K562 (cell line): Measurements from ENCODE around the gene FGD1.

ENCODE experiments used
- HINFP ChIP-seq: fragments of 450-650 bp; conservative IDR thresholded peaks from 2 replicates; pipeline ENCODE4 v1.6.1; 2016; ENCODE audit warnings: missing genetic modification characterization, low read depth, mild to moderate bottlenecking, control low read depth, missing compliant biosample characterization
- MAX ChIP-seq: sonication (generic); formaldehyde crosslinking; IDR thresholded peaks from 2 replicates; pipeline ENCODE4 v1.9.0; 2022; ENCODE audit warnings: mild to moderate bottlenecking, missing genetic modification reagents
- NFRKB ChIP-seq: fragments of 450-650 bp; IDR thresholded peaks from 2 replicates; pipeline ENCODE4 v1.6.1; 2016; ENCODE audit warnings: low read depth
- PHF8 ChIP-seq: fragments of 200-600 bp; sonication (generic); IDR thresholded peaks from 2 replicates; pipeline ENCODE4 v1.6.1; 2012; ENCODE audit warnings: mixed run types, mild to moderate bottlenecking, inconsistent platforms, low read length, moderate library complexity, borderline replicate concordance
- POLR2A ChIP-seq: fragments of 450-650 bp; conservative IDR thresholded peaks from 2 replicates; pipeline ENCODE4 v1.6.1; 2016
- RAD21 ChIP-seq, 2 experiments: fragments of 250-450 bp in 1 of 2; fragments of 450-650 bp in 1 of 2; sonication (Bioruptor Pico) in 1 of 2; formaldehyde crosslinking in 1 of 2; IDR thresholded peaks in 1 of 2; conservative IDR thresholded peaks in 1 of 2; 2 replicates each; pipeline versions ENCODE4 v1.4.0 to v1.8.0; 2020 to 2022; ENCODE audit warnings: mild to moderate bottlenecking in 2 of 2, moderate library complexity in 1 of 2
- RFX5 ChIP-seq: IDR thresholded peaks from 2 replicates; pipeline ENCODE4 v1.6.1; 2011; ENCODE audit warnings: low read depth, mild to moderate bottlenecking, improper control_type of control experiment, low read length
- TRIM25 ChIP-seq: fragments of 450-650 bp; IDR thresholded peaks from 2 replicates; pipeline ENCODE4 v1.7.0; 2016; ENCODE audit warnings: borderline replicate concordance
- USF2 ChIP-seq: sonication (generic); formaldehyde crosslinking; IDR thresholded peaks from 2 replicates; pipeline ENCODE4 v1.5.0; 2020; ENCODE audit warnings: missing genetic modification reagents
- YBX1 ChIP-seq: fragments of 450-650 bp; IDR thresholded peaks from 2 replicates; pipeline ENCODE4 v1.7.1; 2016; ENCODE audit warnings: mild to moderate bottlenecking
- ZNF212 ChIP-seq: fragments of 450-650 bp; formaldehyde crosslinking; IDR thresholded peaks from 2 replicates; pipeline ENCODE4 v1.4.0; 2020; ENCODE audit warnings: mild to moderate bottlenecking
- ZNF347 ChIP-seq: fragments of 450-650 bp; formaldehyde crosslinking; IDR thresholded peaks from 2 replicates; pipeline ENCODE4 v1.4.0; 2020; ENCODE audit warnings: low read depth, mild to moderate bottlenecking, moderate library complexity
- ZNF76 ChIP-seq: fragments of 250-450 bp; sonication (Bioruptor Pico); IDR thresholded peaks from 2 replicates; pipeline ENCODE4 v1.4.0; 2020; ENCODE audit warnings: mild to moderate bottlenecking, moderate library complexity, borderline replicate concordance
- TF ChIP-seq, protein P1 (sequence below), 3 experiments: IDR thresholded peaks in 2 of 3; conservative IDR thresholded peaks in 1 of 3; 2 replicates each; pipeline ENCODE4 v1.5.1; 2011 to 2012; ENCODE audit warnings: low read length in 3 of 3, mild to moderate bottlenecking in 3 of 3, control low read depth in 2 of 3, improper control_type of control experiment in 1 of 3, inconsistent platforms in 1 of 3, low read depth in 1 of 3, mixed read lengths in 1 of 3, moderate library complexity in 1 of 3; ENCODE audit not compliant: insufficient read depth in 2 of 3

DNA sequence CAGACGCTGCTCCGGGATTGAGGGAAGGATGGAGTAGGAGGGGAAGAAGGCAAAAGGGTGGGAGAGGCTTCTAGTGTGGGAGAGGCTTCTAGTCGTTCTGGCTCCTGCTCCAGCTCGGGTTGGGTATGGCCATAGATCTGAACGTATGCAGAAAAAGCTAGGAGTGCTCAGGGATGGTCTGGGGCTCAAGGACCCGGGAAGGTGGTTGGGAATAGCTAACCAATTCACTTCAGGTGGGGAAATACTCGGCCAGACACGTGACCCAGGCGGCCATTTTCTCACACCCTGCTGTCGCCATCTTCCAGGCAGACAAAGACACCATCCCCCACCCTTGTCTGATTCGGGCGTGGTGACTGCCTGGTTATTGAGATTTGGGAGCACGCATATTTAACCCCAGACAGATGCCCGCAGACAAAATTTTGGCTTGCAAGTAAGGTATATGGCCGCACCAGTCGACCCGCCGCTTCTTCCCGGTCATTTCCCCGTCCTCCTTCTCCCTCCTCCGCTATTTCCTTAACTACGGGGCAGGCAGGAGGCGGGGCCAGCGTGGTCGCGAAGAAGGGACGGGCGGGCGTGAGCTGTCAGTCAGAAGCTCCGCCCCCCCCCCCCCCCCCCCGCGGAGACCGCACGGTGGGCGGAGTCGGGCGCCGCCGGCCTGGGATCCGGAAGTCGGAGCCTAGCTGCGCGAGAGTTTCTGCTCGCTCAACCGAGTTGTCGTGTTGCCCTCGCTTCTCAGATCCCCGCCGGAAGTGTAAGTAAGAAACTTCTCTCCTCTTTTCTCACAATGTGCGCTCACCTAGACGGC lies 33.7 kb upstream of the FGD1 start, which contains the start of gene GNL3L:
- no peak for TF ChIP-seq RFX5
- TF ChIP-seq ZNF76 (CRISPR knock-in tag): no peak
- TF ChIP-seq PHF8: peak; percentile 53; the same call in 1 of the 2 replicates
- no peak for TF ChIP-seq RAD21 (CRISPR knock-in tag; conservative IDR thresholded peaks at IDR 0.05 in 1 of 2, IDR thresholded peaks at IDR 0.05 in 1 of 2)
- no peak for TF ChIP-seq YBX1
- TF ChIP-seq NFRKB: peak; percentile 98
- TF ChIP-seq HINFP (tag): no peak
- no peak for TF ChIP-seq ZNF347 (CRISPR knock-in tag)
- no peak for TF ChIP-seq ZNF212
- TF ChIP-seq USF2: peak; percentile 88
- peak; percentile 41 for TF ChIP-seq POLR2A
- TF ChIP-seq MAX (CRISPR knock-in tag): peak; percentile 75
- TF ChIP-seq, protein P1, sequence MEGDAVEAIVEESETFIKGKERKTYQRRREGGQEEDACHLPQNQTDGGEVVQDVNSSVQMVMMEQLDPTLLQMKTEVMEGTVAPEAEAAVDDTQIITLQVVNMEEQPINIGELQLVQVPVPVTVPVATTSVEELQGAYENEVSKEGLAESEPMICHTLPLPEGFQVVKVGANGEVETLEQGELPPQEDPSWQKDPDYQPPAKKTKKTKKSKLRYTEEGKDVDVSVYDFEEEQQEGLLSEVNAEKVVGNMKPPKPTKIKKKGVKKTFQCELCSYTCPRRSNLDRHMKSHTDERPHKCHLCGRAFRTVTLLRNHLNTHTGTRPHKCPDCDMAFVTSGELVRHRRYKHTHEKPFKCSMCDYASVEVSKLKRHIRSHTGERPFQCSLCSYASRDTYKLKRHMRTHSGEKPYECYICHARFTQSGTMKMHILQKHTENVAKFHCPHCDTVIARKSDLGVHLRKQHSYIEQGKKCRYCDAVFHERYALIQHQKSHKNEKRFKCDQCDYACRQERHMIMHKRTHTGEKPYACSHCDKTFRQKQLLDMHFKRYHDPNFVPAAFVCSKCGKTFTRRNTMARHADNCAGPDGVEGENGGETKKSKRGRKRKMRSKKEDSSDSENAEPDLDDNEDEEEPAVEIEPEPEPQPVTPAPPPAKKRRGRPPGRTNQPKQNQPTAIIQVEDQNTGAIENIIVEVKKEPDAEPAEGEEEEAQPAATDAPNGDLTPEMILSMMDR (IDR thresholded peaks at IDR 0.05 in 2 of 3, conservative IDR thresholded peaks at IDR 0.05 in 1 of 3; ENCODE audit: insufficient read depth in 2 of 3, low read depth in 1 of 3, low read length in 3 of 3): no peak
- no peak for TF ChIP-seq TRIM25
